Measurements from ENCODE around the gene MYLK. TPM values are rescaled to one million over a fixed set of nuclear protein-coding genes. Genes with fewer than 3 reads are reported as not detected.

MYLK gene
- total RNA-seq, 2 experiments from 2014 or later, result 0.17 TPM; not detected in 1

DNA sequence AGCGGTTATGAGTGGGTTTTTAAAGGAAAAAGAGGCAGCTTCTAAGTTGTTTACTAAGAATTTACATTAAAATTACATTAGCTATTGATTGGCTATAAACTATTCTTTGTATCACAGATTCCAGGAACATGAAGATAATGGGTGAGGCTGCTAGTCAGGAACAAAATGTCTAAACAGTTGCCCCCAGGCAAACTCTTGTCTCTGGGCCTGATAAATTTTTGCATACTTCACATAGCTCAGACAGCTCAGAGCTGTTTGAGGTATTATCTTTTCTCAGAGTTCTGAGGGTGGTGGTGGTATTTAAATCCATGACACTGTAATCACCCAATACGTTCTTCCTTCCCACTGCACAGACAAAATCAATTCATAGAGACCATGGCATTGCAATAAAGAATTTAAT lies 297.2 kb downstream of the MYLK start:
- ChIA-PET CTCF (no interaction called here), POLR2A (no interaction called here)
- H3K9me3 Mint-ChIP-seq, result peaks cover 23% of the 10 kb centered on the region
- H3K4me1 Mint-ChIP-seq (ENCODE audit: low read depth), result peaks cover 18% of the 10 kb centered on the region
- no peaks in the 10 kb centered on the region for H3K27me3 Mint-ChIP-seq
- H3K4me3 Mint-ChIP-seq, result no peak overlapping the region
- intact Hi-C loops (cut with micrococcal nuclease), result loop anchor here (10.0 kb wide), 1 partner anchor 792 kb away; the partner anchor contains the start of genes HSPBAP1 and SLC49A4
- no peak for DNase-seq
- H3K27ac Mint-ChIP-seq, result no peak overlapping the region
- peaks cover 35% of the 10 kb centered on the region for H3K36me3 Mint-ChIP-seq

DNA sequence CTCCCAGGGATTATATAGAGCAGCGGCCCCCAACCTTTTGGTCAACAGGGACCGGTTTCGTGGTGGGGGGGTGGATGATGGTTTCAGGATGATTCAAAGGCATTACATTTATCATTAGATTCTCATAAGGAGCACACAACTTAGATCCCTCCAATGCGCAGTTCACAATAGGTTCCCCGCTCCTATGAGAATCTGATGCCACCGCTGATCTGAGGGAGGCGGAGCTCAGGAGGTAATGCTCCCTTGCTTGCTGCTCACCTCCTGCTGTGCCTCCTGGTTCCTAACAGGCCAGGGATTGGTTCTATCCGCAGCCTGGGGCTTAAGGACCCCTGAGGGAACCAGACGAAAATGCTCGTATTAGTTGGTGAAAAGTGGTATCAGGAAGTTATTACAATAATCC lies 298.0 kb downstream of the MYLK start:
- no peak overlapping the region for H3K27ac Mint-ChIP-seq

DNA sequence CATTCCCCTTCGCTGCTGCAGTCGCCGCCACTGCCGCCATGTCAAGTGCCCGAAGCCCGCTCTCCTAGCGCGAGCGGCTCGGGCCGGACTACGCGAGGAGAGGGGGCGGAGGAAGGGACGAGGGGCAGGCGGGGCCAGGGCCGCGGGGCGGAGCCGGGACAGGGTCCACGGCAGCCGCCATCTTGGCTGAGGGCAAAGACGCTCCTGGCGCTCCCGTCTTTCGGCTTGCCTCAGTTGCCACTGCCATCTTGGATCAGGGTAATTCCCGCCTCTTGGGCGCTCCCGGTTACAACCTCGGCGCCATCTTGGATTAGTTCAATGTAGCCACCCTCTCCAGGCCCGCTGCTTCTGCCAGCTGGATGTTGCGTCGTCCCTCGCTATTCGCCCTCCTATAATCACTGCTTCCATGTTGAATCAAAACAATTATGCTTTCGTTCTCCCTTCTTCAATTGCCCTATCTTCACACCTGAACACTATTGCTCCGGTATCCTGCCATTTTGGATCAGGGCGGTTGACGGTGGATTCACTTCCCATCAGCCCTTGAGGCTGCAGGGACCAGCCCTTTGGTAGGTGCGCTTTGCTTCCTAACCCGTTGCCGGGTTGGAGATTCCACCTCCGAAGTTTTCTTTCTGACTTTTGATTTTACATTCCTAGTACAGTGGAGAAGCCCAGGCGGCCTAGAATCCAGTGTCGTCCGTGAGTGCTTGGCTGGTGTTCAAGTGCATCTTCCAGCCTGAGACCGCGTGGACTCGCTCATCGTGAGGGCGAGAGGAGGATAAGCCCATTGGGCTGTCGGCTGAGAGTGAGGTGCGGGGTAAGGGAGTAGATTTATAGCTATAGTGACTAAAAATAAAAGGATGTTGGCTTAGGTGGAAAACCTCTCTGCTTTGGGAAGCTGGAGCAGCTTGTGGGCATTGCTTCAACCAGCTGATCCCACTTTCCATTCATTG lies 298.9 kb downstream of the MYLK start, which contains the start of gene HACD2:
TSS of gene HACD2 (minus strand) at position 66 of the 950 bp plus-strand sequence. CDS start at position 40, 26 bp downstream.
- intact Hi-C loops (cut with micrococcal nuclease), result loop anchor here (1.0 to 10.0 kb wide), 6 partner anchors 12 to 1836 kb away; partner anchors contain the start of genes CCDC14, GOLGB1, HSPBAP1 and SEC22A
- POLR2A ChIA-PET, result interaction anchor here (1.5 to 2.5 kb wide), 2 partner anchors 9 to 20 kb away, joined by 6 to 7 read pairs; no protein-coding TSS in a partner anchor
- CTCF ChIA-PET, result interaction anchor here (1.1 to 3.0 kb wide), 3 partner anchors 14 to 32 kb away, joined by 3 to 14 read pairs (median 3); no protein-coding TSS in a partner anchor

More for the DNA sequence above, 298.0 kb downstream of the MYLK start:
- intact Hi-C loops (cut with micrococcal nuclease), result loop anchor here (10.0 kb wide), 1 partner anchor 791 kb away; the partner anchor contains the start of genes HSPBAP1 and SLC49A4
- Mint-ChIP-seq H3K9me3 (peaks cover 16% of the 10 kb centered on the region), H3K36me3 (peaks cover 35% of the 10 kb centered on the region), H3K27me3 (no peaks in the 10 kb centered on the region), H3K4me1 (ENCODE audit: low read depth) (peaks cover 18% of the 10 kb centered on the region), H3K4me3 (no peak overlapping the region)
- ChIA-PET POLR2A (interaction anchor here (2.5 kb wide), 1 partner anchor 10 kb away, joined by 7 read pairs; no protein-coding TSS in a partner anchor), CTCF (interaction anchor here (1.1 to 3.0 kb wide), 2 partner anchors 15 to 27 kb away, joined by 3 to 14 read pairs; no protein-coding TSS in a partner anchor)
- DNase-seq, result peak; percentile 66

DNA sequence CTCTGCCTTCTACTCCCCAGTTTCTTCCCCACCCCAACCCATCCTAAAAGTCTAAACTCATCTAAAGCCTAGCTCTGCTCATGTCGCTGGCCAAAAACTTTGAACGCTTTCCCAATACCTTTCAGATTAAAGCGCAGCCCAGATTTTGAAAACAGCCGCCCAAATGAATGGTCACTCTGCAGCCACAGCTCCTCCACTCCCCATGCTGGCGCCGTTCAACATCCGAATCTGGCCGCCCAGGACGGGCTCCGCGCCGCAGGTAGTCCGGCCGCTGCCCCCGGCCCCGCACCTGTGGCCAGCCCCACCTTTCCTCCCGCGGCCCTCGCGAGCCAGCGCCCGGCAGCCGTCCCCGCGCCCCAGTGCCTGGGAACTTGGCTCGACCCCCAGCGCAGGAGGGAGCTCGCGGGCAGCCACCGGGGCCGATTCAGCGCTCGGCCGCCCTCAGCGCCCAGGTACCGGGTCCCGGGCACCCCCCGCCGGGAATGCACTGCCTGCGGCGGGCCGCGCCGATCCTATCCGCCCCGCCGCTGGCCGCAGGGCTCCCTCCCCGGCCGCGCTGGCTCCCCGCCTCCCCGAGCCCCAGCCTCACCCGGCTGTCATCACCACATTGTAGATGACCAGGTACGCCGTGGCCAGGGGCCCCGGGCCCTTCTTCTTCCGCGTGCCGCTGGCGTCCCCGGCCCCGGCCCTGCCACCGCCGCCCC lies 299.7 kb downstream of the MYLK start:
- no peaks in the 10 kb centered on the region for H3K27me3 Mint-ChIP-seq
- no peaks in the 10 kb centered on the region for H3K9me3 Mint-ChIP-seq
- H3K4me1 Mint-ChIP-seq (ENCODE audit: low read depth), result peaks cover 18% of the 10 kb centered on the region
- ChIA-PET POLR2A (interaction anchor here (1.5 to 2.5 kb wide), 2 partner anchors 8 to 19 kb away, joined by 6 to 7 read pairs; no protein-coding TSS in a partner anchor), CTCF (interaction anchor here (0.8 to 3.0 kb wide), 4 partner anchors 23 to 33 kb away, joined by 3 to 14 read pairs (median 4); no protein-coding TSS in a partner anchor)
- intact Hi-C loops (cut with micrococcal nuclease), result loop anchor here (2.0 to 10.0 kb wide), 3 partner anchors 44 to 1836 kb away; partner anchors contain the start of genes GOLGB1, HSPBAP1 and SLC49A4
- H3K4me3 Mint-ChIP-seq, result no peak overlapping the region
- H3K36me3 Mint-ChIP-seq, result peaks cover 29% of the 10 kb centered on the region
- H3K27ac Mint-ChIP-seq, result peak overlapping the region; percentile 65
- DNase-seq, result no peak

More for the DNA sequence above, 298.9 kb downstream of the MYLK start, which contains the start of gene HACD2:
- Mint-ChIP-seq H3K27ac (peak within 1 kb of the TSS; percentile 65), H3K4me3 (no peak within 1 kb of the TSS), H3K9me3 (peaks cover 8% of the 10 kb centered on the region), H3K27me3 (no peaks in the 10 kb centered on the region), H3K4me1 (ENCODE audit: low read depth) (peaks cover 18% of the 10 kb centered on the region), H3K36me3 (peaks cover 28% of the 10 kb centered on the region)
- peak; percentile 96 for DNase-seq

DNA sequence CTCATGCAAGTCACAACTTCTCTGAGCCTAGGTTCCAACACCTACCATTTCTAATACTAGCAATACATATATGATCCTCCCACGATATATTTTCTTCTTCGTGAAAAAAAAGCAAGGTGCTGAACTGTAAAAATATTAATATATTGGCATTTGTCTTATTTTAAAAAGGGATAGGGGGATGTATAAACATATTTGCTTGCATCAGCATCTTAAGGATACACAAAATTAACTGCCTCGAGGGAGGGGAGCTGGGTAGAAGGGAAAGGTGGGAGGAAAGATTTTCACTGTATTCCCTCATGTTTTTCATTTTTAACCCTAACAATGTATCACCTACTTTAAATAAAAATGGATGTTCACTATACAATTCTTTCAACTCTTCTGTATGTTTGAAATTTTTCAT lies 300.6 kb downstream of the MYLK start:
- CTCF ChIA-PET, result interaction anchor here (1.3 to 3.0 kb wide), 4 partner anchors 15 to 30 kb away, joined by 3 to 14 read pairs (median 4); no protein-coding TSS in a partner anchor
- H3K27ac Mint-ChIP-seq, result no peak overlapping the region
- no peak overlapping the region for H3K4me3 Mint-ChIP-seq

DNA sequence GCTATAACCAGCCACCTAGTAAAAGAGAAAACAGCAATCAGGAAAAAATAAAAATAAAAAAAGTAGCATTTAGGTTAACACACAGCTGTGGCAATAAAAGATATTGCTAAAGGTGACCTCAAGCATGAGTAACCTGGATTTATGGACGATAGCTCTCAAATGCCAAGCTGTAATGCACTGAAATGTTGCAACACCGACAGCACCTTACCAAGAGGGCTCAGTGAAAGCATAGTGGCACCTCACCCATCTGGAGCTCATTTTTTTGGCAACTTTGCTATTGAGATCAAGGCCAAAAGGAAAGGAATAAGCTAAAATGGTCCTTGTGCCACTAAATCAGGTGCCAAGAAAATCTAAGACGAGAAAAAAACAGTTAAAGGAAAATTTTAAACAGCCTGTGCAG lies 301.8 kb downstream of the MYLK start:
- no peak overlapping the region for H3K4me3 Mint-ChIP-seq

More for the DNA sequence above, 300.6 kb downstream of the MYLK start:
- peaks cover 18% of the 10 kb centered on the region for H3K4me1 Mint-ChIP-seq (ENCODE audit: low read depth)
- peaks cover 27% of the 10 kb centered on the region for H3K36me3 Mint-ChIP-seq
- H3K9me3 Mint-ChIP-seq, result no peaks in the 10 kb centered on the region
- intact Hi-C loops (cut with micrococcal nuclease), result loop anchor here (10.0 kb wide), 1 partner anchor 789 kb away; the partner anchor contains the start of genes HSPBAP1 and SLC49A4
- DNase-seq, result no peak
- no peaks in the 10 kb centered on the region for H3K27me3 Mint-ChIP-seq
- POLR2A ChIA-PET, result interaction anchor here (1.5 to 2.5 kb wide), 2 partner anchors 7 to 18 kb away, joined by 6 to 7 read pairs; no protein-coding TSS in a partner anchor

DNA sequence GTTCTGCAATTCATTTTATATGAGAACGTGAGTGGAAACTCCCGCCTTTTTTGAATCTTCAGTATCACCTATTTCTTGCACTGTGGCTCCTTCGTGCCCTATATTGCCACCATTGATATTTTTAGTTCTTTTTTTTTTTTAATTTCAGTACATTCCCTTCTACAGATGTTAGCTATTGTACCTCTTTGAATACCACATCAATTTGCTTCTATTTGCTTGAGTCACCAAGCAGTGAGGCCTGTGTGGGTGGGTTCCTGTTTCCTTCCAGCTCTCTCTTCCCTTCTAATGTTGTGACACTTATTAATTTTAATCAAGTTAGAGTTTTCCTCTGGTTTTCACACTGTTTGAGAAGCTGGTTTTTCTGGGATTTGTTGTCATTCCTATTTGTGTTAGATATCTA lies 308.0 kb downstream of the MYLK start:
- H3K36me3 Mint-ChIP-seq, result peaks cover 29% of the 10 kb centered on the region
- intact Hi-C loops (cut with micrococcal nuclease), result no loop called here
- H3K27me3 Mint-ChIP-seq, result no peaks in the 10 kb centered on the region
- POLR2A ChIA-PET, result interaction anchor here (1.3 to 1.5 kb wide), 2 partner anchors 9 to 11 kb away, joined by 3 to 7 read pairs; partner anchors contain the start of gene HACD2
- peaks cover 18% of the 10 kb centered on the region for H3K4me1 Mint-ChIP-seq (ENCODE audit: low read depth)
- H3K27ac Mint-ChIP-seq, result no peak overlapping the region
- no peaks in the 10 kb centered on the region for H3K9me3 Mint-ChIP-seq
- H3K4me3 Mint-ChIP-seq, result no peak overlapping the region
- DNase-seq, result peak; percentile 43
- CTCF ChIA-PET, result interaction anchor here (0.7 to 2.0 kb wide), 4 partner anchors 16 to 147 kb away, joined by 3 to 9 read pairs (median 6); no protein-coding TSS in a partner anchor

More for the DNA sequence above, 301.8 kb downstream of the MYLK start:
- ChIA-PET CTCF (interaction anchor here (1.3 to 2.2 kb wide), 2 partner anchors 14 to 23 kb away, joined by 3 to 12 read pairs; no protein-coding TSS in a partner anchor), POLR2A (no interaction called here)
- peaks cover 27% of the 10 kb centered on the region for H3K36me3 Mint-ChIP-seq
- H3K4me1 Mint-ChIP-seq (ENCODE audit: low read depth), result peaks cover 18% of the 10 kb centered on the region
- no peak overlapping the region for H3K27ac Mint-ChIP-seq
- no peaks in the 10 kb centered on the region for H3K27me3 Mint-ChIP-seq
- DNase-seq, result no peak
- intact Hi-C loops (cut with micrococcal nuclease), result loop anchor here (10.0 kb wide), 1 partner anchor 788 kb away; the partner anchor contains the start of genes HSPBAP1 and SLC49A4
- H3K9me3 Mint-ChIP-seq, result no peaks in the 10 kb centered on the region

DNA sequence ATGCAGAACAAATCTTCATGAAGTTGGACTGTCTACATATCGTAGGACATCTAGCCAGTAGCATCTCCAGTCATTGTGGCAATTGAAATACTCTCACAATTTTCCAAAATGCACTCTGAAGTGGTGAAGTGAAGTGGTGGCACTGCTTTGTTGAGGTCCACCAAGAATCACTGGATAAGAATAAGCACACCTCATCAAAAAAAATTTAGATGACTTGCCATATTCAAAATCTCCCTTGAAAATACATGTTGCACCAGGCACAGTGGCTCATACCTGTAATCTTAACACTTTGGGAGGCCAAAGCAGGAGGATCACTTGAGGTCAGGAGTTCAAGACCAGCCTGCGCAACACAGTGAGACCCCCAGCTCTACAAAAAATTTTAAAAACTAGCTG lies 312.2 kb downstream of the MYLK start:
- Mint-ChIP-seq H3K27me3 (no peaks in the 10 kb centered on the region), H3K9me3 (no peaks in the 10 kb centered on the region), H3K36me3 (peaks cover 11% of the 10 kb centered on the region), H3K4me3 (no peak overlapping the region), H3K4me1 (ENCODE audit: low read depth) (peaks cover 18% of the 10 kb centered on the region), H3K27ac (no peak overlapping the region)
- no peak for DNase-seq
- intact Hi-C loops (cut with micrococcal nuclease), result no loop called here
- ChIA-PET POLR2A (no interaction called here), CTCF (interaction anchor here (0.7 to 1.4 kb wide), 3 partner anchors 12 to 1173 kb away, joined by 3 to 7 read pairs (median 5); no protein-coding TSS in a partner anchor)

DNA sequence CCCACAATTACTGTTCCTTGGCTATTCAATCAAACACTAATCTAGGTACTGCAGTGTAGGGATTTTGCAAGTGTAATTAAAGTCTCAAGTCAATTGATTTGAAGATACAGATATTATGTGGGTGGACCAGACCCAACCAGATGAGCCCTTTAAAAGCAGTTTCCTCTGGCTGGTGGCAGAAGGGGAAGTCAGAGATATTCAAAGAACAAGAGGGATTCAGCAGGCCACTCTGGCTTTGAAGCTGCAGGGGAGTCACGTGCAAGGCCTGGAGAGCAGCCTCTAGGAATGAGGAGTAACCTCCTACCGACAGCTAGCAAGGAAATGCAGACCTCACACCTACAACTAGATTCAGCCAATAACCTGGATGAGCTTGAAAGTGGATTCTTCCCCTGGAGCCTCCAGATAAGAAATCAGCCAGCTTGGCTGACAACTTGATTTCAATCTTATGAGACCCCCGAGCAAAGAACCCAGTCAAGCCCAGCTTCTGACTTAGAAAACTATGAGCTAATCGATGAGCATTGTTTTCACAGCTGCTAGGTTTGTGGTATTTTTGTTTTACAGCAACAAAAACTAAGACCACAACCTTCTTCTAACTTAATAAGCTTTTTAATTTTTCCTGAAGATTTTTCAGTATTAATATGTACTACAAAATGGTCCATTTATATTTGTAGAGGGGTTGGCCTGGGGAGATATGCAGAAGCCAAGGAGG lies 312.7 kb downstream of the MYLK start:
- Mint-ChIP-seq H3K4me3 (no peak overlapping the region), H3K27me3 (no peaks in the 10 kb centered on the region), H3K4me1 (ENCODE audit: low read depth) (peaks cover 12% of the 10 kb centered on the region), H3K36me3 (peaks cover 7% of the 10 kb centered on the region), H3K27ac (no peak overlapping the region), H3K9me3 (no peaks in the 10 kb centered on the region)
- ChIA-PET POLR2A (no interaction called here), CTCF (interaction anchor here (0.7 to 1.4 kb wide), 4 partner anchors 11 to 1173 kb away, joined by 3 to 7 read pairs (median 4); no protein-coding TSS in a partner anchor)
- no peak for DNase-seq
- intact Hi-C loops (cut with micrococcal nuclease), result no loop called here

DNA sequence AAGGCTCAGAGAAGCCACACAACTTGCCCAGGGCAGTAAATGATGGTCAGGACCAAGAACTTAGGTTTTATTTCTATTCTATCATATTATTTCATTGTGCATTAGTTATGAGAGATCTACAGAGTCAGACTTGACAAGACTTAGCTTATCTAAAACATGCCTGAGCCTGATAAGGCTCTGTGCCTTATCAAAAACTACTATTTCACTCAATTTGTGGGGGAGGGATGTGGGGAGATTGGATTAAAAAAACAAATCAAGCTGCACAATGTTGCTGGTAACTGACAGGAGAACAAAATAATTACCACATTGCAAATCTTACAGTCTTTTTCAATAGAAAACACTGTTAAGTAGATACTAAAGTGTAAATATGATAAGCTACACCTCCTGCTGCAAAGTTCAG lies 315.3 kb downstream of the MYLK start:
- Mint-ChIP-seq H3K27ac (no peak overlapping the region), H3K4me1 (ENCODE audit: low read depth) (peaks cover 3% of the 10 kb centered on the region), H3K4me3 (no peak overlapping the region), H3K9me3 (no peaks in the 10 kb centered on the region), H3K36me3 (peaks cover 7% of the 10 kb centered on the region), H3K27me3 (no peaks in the 10 kb centered on the region)
- intact Hi-C loops (cut with micrococcal nuclease), result no loop called here
- ChIA-PET CTCF (interaction anchor here (0.7 to 1.3 kb wide), 2 partner anchors 9 to 14 kb away, joined by 3 to 7 read pairs; no protein-coding TSS in a partner anchor), POLR2A (no interaction called here)
- DNase-seq, result no peak
